Spleen (tissue), 11 donors: ENCODE results near the gene PPP1R3C. TPM values are rescaled to one million over a fixed set of nuclear protein-coding genes. Genes with fewer than 3 reads are reported as not detected.
A peak's percentile ranks its signal among the peaks of the same experiment; 100 is the strongest.

Experiments used
- DNase-seq: peaks from one replicate; pipeline ENCODE4 v3.0.0-alpha.2; 2020
- H3K27ac ChIP-seq, 8 donors: fragments of 200-600 bp; sonication (generic) in 7 of 8; 1 replicate in 4 of 8; 2 replicates in 4 of 8; pipeline versions ENCODE4 v1.5.0 to v1.8.0; 2016 to 2021; ENCODE audit warnings: inconsistent platforms in 4 of 8, mild to moderate bottlenecking in 4 of 8, moderate library complexity in 1 of 8
- H3K27me3 ChIP-seq, 7 donors: fragments of 200-600 bp; sonication (generic) in 6 of 7; replicated peaks in 1 of 7; 1 replicate in 4 of 7; 2 replicates in 3 of 7; pipeline versions ENCODE4 v1.5.0 to v1.8.0; 2016 to 2021; ENCODE audit warnings: inconsistent platforms in 3 of 7, mild to moderate bottlenecking in 1 of 7
- H3K36me3 ChIP-seq, 6 donors: fragments of 200-600 bp; sonication (generic) in 5 of 6; 1 replicate in 4 of 6; 2 replicates in 2 of 6; pipeline versions ENCODE4 v1.5.0 to v1.8.0; 2016 to 2021; ENCODE audit warnings: inconsistent platforms in 2 of 6
- H3K4me1 ChIP-seq, 6 donors: fragments of 200-600 bp; sonication (generic) in 5 of 6; 1 replicate in 3 of 6; 2 replicates in 3 of 6; pipeline versions ENCODE4 v1.5.0 to v1.8.0; 2016 to 2021; ENCODE audit warnings: inconsistent platforms in 3 of 6
- H3K4me3 ChIP-seq, 8 donors: fragments of 200-600 bp; sonication (generic) in 7 of 8; 1 replicate in 4 of 8; 2 replicates in 4 of 8; pipeline versions ENCODE4 v1.5.0 to v1.8.0; 2016 to 2021; ENCODE audit warnings: inconsistent platforms in 4 of 8, mild to moderate bottlenecking in 4 of 8, moderate library complexity in 2 of 8
- H3K9me3 ChIP-seq, 8 donors: fragments of 200-600 bp; sonication (generic) in 7 of 8; 1 replicate in 4 of 8; 2 replicates in 4 of 8; pipeline versions ENCODE4 v1.5.0 to v1.8.0; 2016 to 2021; ENCODE audit warnings: inconsistent platforms in 4 of 8
- CTCF ChIP-seq, 11 experiments: fragments of 200-600 bp in 7 of 11; fragments of 450-650 bp in 4 of 11; sonication (generic) in 4 of 11; IDR thresholded peaks in 8 of 11; conservative IDR thresholded peaks in 3 of 11; 1 replicate in 7 of 11; 2 replicates in 4 of 11; pipeline versions ENCODE4 v1.4.0 to v1.8.0; 2016 to 2021; ENCODE audit warnings: antibody characterized with exemption in 11 of 11, inconsistent platforms in 4 of 11, mild to moderate bottlenecking in 1 of 11
- POLR2A ChIP-seq, 3 donors: fragments of 450-650 bp; IDR thresholded peaks; one replicate each; pipeline ENCODE4 v1.5.1; 2017; ENCODE audit warnings: antibody characterized with exemption in 3 of 3, mild to moderate bottlenecking in 1 of 3
- POLR2AphosphoS5 ChIP-seq, 3 donors: sonication (generic); formaldehyde crosslinking; IDR thresholded peaks; one replicate each; pipeline ENCODE4 v1.5.1; 2017; ENCODE audit warnings: antibody characterized with exemption in 3 of 3
- whole genome bisulfite sequencing, 5 donors: extraction: QIAGEN DNeasy Blood & Tissue Kit in 3 of 5; methylation state at CpG; one replicate each; pipeline versions ENCODE4 v1.1.5 to v1.1.7; 2013 to 2018; 5-methylcytosine and 5-hydroxymethylcytosine counted together
- intact Hi-C: fragments of 100-400 bp; cut with DNase I; formaldehyde crosslinking; loops from one replicate; pipeline ENCODE4 v1.15.0; 2023; ENCODE audit warnings: low total_unique reads
- polyA plus RNA-seq, 3 donors: library from polyadenylated mRNA; stranded (reverse); fragments of 200-250 nt; gene quantifications; one replicate each; pipeline ENCODE4 v1.2.1, GENCODE V29; 2013
- total RNA-seq, 7 donors: library from RNA; depleted of rRNA in 3 of 7; stranded (reverse); fragments of >200 nt in 3 of 7; fragmentation: NEBNext Ultra II Directional in 4 of 7; extraction: Animal tissue kit (Norgen Biotek cat#: 25700) in 4 of 7; gene quantifications; one replicate each; pipeline versions ENCODE4 v1.1.0 to v1.2.1, GENCODE V29; 2016 to 2021
- donor health status: healthy with polysubstance abuse.
- donor health status: DM: no; HTN: no; CAD: no; lungs with moderate emphysema.
- donor health status: DM: no; HTN: no; CAD: no.
- donor health status: Bipolar disorder and iron deficiency.
- donor health status: healthy.
- donor health status: DM: no; HTN: no; CAD: no.
- donor health status: DM: yes; HTN: yes; CAD: no.

PPP1R3C gene
- total and polyA plus RNA-seq, 10 donors, result 0.99 to 8.8 (median 4.2) TPM

GRCh38 chr10:91610919-91611318 is 22.0 kb downstream of the PPP1R3C start:
- Histone ChIP-seq H3K27me3 (peaks cover 0 to 2% (median 0%) of the 10 kb centered on the region in 7 donors), H3K4me1 (peaks cover 0 to 9% (median 0%) of the 10 kb centered on the region in 6 donors), H3K27ac (no peak overlapping the region), H3K4me3 (no peak overlapping the region), H3K36me3 (no peaks in the 10 kb centered on the region), H3K9me3 (peaks cover 0 to 6% (median 5%) of the 10 kb centered on the region in 8 donors)
- DNase-seq, result no peak
- no peak for TF ChIP-seq CTCF (IDR thresholded peaks at IDR 0.05 in 8 of 11, conservative IDR thresholded peaks at IDR 0.05 in 3 of 11)
- TF ChIP-seq POLR2AphosphoS5 (IDR thresholded peaks at IDR 0.05), result no peak
- TF ChIP-seq POLR2A (IDR thresholded peaks at IDR 0.05), result no peak
- WGBS, 5 donors, result 65 to 90% (median 79%) methylated on average over 1 of the region's 1 CpG
- intact Hi-C loops, result no loop called here

- Histone ChIP-seq H3K4me3 (no peak overlapping the region), H3K27ac (no peak overlapping the region)
- WGBS, 5 donors, result 76 to 90% (median 86%) methylated on average over 4 of the region's 4 CpGs
Observed at GRCh38 chr10:91610444-91610843, 22.4 kb downstream of the PPP1R3C start.

GRCh38 chr10:91607646-91608403 is 25.0 kb downstream of the PPP1R3C start:
- H3K27me3 ChIP-seq, result peaks cover 0 to 2% (median 0%) of the 10 kb centered on the region in 7 donors
- H3K9me3 ChIP-seq, result peaks cover 0 to 20% (median 12%) of the 10 kb centered on the region in 8 donors
- TF ChIP-seq POLR2A (IDR thresholded peaks at IDR 0.05), result no peak
- TF ChIP-seq POLR2AphosphoS5 (IDR thresholded peaks at IDR 0.05), result no peak
- TF ChIP-seq CTCF (IDR thresholded peaks at IDR 0.05 in 8 of 11, conservative IDR thresholded peaks at IDR 0.05 in 3 of 11), result no peak
- peaks cover 0 to 9% (median 0%) of the 10 kb centered on the region in 6 donors for H3K4me1 ChIP-seq
- no peak for DNase-seq
- WGBS, 5 donors, result 46 to 63% (median 59%) methylated on average over 5 of the region's 5 CpGs
- no peak overlapping the region for H3K4me3 ChIP-seq
- H3K27ac ChIP-seq, result peak overlapping the region in 7 of 8 donors; percentile 14 to 50 (median 44)
- intact Hi-C loops, result no loop called here
- H3K36me3 ChIP-seq, result no peaks in the 10 kb centered on the region

More at GRCh38 chr10:91610444-91610843, 22.4 kb downstream of the PPP1R3C start:
- peaks cover 0 to 2% (median 0%) of the 10 kb centered on the region in 7 donors for H3K27me3 ChIP-seq
- peaks cover 0 to 11% (median 9%) of the 10 kb centered on the region in 8 donors for H3K9me3 ChIP-seq
- no peaks in the 10 kb centered on the region for H3K36me3 ChIP-seq
- TF ChIP-seq POLR2A (IDR thresholded peaks at IDR 0.05), result no peak
- no peak for TF ChIP-seq POLR2AphosphoS5 (IDR thresholded peaks at IDR 0.05)
- TF ChIP-seq CTCF (IDR thresholded peaks at IDR 0.05 in 8 of 11, conservative IDR thresholded peaks at IDR 0.05 in 3 of 11), result no peak
- intact Hi-C loops, result no loop called here
- DNase-seq, result no peak
- peaks cover 0 to 9% (median 0%) of the 10 kb centered on the region in 6 donors for H3K4me1 ChIP-seq

GRCh38 chr10:91605968-91606367 is 26.9 kb downstream of the PPP1R3C start:
- Histone ChIP-seq H3K36me3 (no peaks in the 10 kb centered on the region), H3K27ac (no peak overlapping the region), H3K27me3 (no peaks in the 10 kb centered on the region), H3K9me3 (peaks cover 0 to 20% (median 12%) of the 10 kb centered on the region in 8 donors), H3K4me1 (peaks cover 0 to 9% (median 0%) of the 10 kb centered on the region in 6 donors), H3K4me3 (no peak overlapping the region)
- TF ChIP-seq CTCF (IDR thresholded peaks at IDR 0.05 in 8 of 11, conservative IDR thresholded peaks at IDR 0.05 in 3 of 11) (no peak), POLR2A (IDR thresholded peaks at IDR 0.05) (no peak), POLR2AphosphoS5 (IDR thresholded peaks at IDR 0.05) (no peak)
- intact Hi-C loops, result no loop called here
- no peak for DNase-seq
